SK-N-SH treated with all-trans-retinoic acid at 6 μM for 48 hours (cell line): ENCODE data around the gene MMP20.

Experiments used
- CSDC2 ChIP-seq: fragments of 250-450 bp; sonication (Bioruptor Pico); IDR thresholded peaks from 2 replicates; pipeline ENCODE4 v1.5.0; 2020; ENCODE audit warnings: mild to moderate bottlenecking, moderate library complexity
- POU6F1 ChIP-seq: fragments of 250-450 bp; sonication (Bioruptor Pico); IDR thresholded peaks from 2 replicates; pipeline ENCODE4 v1.8.0; 2021; ENCODE audit warnings: low read depth, mild to moderate bottlenecking, moderate library complexity, borderline replicate concordance
- PPARA ChIP-seq: fragments of 250-450 bp; sonication (Bioruptor Pico); IDR thresholded peaks from 2 replicates; pipeline ENCODE4 v1.5.0; 2020; ENCODE audit warnings: mild to moderate bottlenecking, borderline replicate concordance
- TCF4 ChIP-seq: fragments of 250-450 bp; sonication (Bioruptor Pico); IDR thresholded peaks from 2 replicates; pipeline ENCODE4 v1.8.0; 2021; ENCODE audit warnings: mild to moderate bottlenecking, moderate library complexity, borderline replicate concordance
- TOX ChIP-seq: fragments of 250-450 bp; sonication (Bioruptor Pico); IDR thresholded peaks from 2 replicates; pipeline ENCODE4 v1.8.0; 2021; ENCODE audit warnings: mild to moderate bottlenecking, moderate library complexity, borderline replicate concordance
- ZFP3 ChIP-seq: fragments of 250-450 bp; sonication (Bioruptor Pico); IDR thresholded peaks from 2 replicates; pipeline ENCODE4 v1.5.0; 2020; ENCODE audit warnings: mild to moderate bottlenecking, moderate library complexity

GRCh38 chr11:102615894-102616432 lies 9.2 kb downstream of the MMP20 start:
- TF ChIP-seq TOX (CRISPR knock-in tag) (no peak), ZFP3 (CRISPR knock-in tag) (no peak), CSDC2 (no peak), PPARA (no peak), TCF4 (no peak), POU6F1 (CRISPR knock-in tag) (no peak)
